ENCODE measurements around the gene OR1K1.
"Not testable (repeated sequence)": the region's sequence is repeated elsewhere in the genome, so short reads cannot be mapped to it uniquely, and the experiment has no call there.

Gene OR1K1

DNA sequence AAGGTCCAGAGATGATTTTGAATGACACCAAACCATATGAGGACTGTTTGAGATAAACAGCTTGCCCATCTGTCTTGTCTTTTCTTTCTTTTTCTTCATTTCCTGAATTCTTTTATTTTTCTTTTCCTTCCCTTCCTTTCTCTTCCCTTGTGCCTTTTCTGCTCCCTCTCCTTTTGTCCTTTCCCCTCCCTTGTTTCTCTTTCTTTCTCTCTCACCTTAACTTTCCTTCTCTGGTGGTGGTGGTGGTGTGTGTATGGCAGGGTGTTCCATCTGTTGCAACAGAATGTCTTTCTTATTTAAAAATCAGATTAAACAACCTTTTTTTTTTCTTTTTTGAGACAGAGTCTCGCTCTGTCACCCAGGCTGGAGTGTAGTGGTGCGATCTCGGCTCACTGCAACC is 32.3 kb downstream of the OR1K1 start:
- H3K4me3 ChIP-seq (ENCODE audit: low read depth, low read length): no peak overlapping the region
- no peak for DNase-seq (ENCODE audit: low read depth)
- in situ Hi-C loops (cut with HindIII; ENCODE audit: low sequenced_read_pairs): no loop called here
- TF ChIP-seq, protein P1, sequence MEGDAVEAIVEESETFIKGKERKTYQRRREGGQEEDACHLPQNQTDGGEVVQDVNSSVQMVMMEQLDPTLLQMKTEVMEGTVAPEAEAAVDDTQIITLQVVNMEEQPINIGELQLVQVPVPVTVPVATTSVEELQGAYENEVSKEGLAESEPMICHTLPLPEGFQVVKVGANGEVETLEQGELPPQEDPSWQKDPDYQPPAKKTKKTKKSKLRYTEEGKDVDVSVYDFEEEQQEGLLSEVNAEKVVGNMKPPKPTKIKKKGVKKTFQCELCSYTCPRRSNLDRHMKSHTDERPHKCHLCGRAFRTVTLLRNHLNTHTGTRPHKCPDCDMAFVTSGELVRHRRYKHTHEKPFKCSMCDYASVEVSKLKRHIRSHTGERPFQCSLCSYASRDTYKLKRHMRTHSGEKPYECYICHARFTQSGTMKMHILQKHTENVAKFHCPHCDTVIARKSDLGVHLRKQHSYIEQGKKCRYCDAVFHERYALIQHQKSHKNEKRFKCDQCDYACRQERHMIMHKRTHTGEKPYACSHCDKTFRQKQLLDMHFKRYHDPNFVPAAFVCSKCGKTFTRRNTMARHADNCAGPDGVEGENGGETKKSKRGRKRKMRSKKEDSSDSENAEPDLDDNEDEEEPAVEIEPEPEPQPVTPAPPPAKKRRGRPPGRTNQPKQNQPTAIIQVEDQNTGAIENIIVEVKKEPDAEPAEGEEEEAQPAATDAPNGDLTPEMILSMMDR (IDR thresholded peaks at IDR 0.05; ENCODE audit: low read depth, low read length, missing control alignments): no peak

DNA sequence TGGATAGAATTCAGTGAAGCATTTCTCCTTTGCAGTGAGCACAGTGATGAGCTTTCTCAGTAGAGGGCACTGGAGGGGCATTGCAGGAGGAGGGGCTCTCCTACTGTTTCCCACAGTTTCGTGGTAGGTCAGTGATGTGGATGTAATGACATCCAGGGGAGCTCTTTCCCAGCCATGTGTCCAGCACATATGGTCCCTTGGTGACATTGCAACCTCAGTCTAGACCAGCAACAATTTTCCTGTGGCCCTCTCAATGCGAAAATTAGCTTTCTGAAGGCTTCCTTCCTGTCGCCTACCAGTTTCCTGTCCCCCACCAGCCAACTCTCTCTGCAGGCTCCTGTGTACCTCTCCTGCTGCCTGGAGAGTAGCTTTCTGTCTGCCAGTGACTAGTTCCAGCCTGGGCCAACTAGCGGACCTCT is 35.4 kb downstream of the OR1K1 start:
- DNase-seq (ENCODE audit: low read depth): no peak
- no peak overlapping the region for H3K4me3 ChIP-seq (ENCODE audit: low read depth, low read length)
- in situ Hi-C loops (cut with HindIII; ENCODE audit: low sequenced_read_pairs): no loop called here
- TF ChIP-seq, protein P1 (IDR thresholded peaks at IDR 0.05; ENCODE audit: low read depth, low read length, missing control alignments): peak; percentile 12

DNA sequence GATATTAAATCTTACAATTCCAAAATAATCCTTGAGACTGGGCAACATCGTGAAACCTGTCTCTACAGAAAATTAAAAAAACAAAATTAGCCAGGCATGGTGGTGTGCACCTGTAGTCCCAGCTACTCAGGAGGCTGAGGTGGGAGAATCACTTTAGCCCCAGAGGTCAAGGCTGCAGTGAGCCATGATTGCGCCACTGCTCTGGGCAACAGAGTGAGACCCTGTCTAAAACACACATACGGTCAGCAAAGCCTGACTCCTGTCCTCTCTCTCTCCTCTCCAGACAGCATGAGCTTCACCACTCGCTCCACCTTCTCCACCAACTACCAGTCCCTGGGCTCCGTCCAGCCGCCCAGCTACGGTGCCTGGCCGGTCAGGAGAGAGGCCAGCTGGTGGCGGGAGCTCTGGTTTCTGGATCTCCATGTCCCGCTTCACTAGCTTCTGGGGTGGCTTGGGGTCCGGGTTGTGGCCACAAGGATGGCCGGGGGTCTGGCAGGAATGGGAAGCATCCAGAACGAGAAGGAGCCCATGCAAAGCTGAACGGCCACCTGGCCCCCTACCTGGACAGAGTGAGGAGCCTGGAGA is 37.4 kb downstream of the OR1K1 start:
- no peak for DNase-seq (ENCODE audit: low read depth)
- TF ChIP-seq, protein P1 (IDR thresholded peaks at IDR 0.05; ENCODE audit: low read depth, low read length, missing control alignments): no peak
- no peak overlapping the region for H3K4me3 ChIP-seq (ENCODE audit: low read depth, low read length)
- in situ Hi-C loops (cut with HindIII; ENCODE audit: low sequenced_read_pairs): no loop called here

DNA sequence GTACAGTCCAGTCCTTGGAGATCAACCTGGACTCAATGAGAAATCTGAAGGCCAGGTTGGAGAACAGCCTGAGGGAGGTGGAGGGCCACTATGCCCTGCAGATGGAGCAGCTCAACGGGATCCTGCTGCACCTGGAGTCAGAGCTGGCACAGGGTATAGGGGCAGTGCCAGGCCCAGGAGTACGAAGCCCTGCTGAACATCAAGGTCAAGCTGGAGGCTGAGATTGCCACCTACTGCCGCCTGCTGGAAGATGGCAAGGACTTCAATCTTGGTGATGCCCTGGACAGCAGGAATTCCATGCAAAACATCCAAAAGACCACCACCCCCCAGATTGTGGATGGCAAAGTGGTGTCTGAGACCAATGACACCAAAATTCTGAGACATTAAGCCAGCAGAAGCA is 38.5 kb downstream of the OR1K1 start:
- H3K4me3 ChIP-seq (ENCODE audit: low read depth, low read length); DNase-seq (ENCODE audit: low read depth); in situ Hi-C loops (cut with HindIII; ENCODE audit: low sequenced_read_pairs): not testable (repeated sequence)

DNA sequence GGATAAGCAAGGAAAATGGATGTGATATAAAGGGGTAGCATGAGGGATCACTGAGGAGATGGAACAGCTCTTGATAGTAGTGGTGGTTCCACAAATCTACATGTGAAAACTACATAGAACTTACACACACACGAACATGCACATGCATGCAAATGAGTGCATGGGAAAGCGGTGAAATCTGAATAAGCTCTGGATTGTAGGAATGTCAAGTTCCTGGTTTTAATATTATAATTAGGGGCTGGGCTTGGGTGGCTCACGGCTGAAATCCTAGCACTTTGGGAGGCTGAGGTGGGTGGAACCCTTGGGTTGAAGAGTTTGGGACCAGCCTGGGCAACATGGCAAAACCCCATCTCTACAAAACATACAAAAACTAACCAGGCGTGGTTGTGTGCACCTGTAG is 41.6 kb downstream of the OR1K1 start:
- no peak for DNase-seq (ENCODE audit: low read depth)
- in situ Hi-C loops (cut with HindIII; ENCODE audit: low sequenced_read_pairs): no loop called here
- H3K4me3 ChIP-seq (ENCODE audit: low read depth, low read length): no peak overlapping the region
- TF ChIP-seq, protein P1 (IDR thresholded peaks at IDR 0.05; ENCODE audit: low read depth, low read length, missing control alignments): no peak

DNA sequence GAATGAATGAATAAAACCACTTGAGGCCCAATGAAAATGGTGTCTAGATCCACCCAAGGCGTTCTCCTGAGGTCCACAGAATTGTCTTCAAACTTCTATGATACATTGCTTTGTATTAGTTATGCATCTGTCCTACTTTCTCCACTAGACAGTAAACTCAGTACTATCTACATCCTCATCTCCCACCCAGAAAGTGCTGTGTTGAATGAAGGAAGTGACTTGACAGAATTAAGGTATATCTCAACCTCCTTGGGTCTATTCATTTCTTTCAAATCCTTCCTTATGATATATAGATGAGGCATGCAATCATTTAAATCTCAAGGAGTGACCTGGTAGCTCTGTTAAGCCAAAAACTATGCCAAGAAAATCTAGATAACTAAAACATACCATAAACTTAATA is 44.2 kb downstream of the OR1K1 start:
- TF ChIP-seq, protein P1 (IDR thresholded peaks at IDR 0.05; ENCODE audit: low read depth, low read length, missing control alignments): no peak
- no peak for DNase-seq (ENCODE audit: low read depth)
- H3K4me3 ChIP-seq (ENCODE audit: low read depth, low read length): no peak overlapping the region
- in situ Hi-C loops (cut with HindIII; ENCODE audit: low sequenced_read_pairs): no loop called here

DNA sequence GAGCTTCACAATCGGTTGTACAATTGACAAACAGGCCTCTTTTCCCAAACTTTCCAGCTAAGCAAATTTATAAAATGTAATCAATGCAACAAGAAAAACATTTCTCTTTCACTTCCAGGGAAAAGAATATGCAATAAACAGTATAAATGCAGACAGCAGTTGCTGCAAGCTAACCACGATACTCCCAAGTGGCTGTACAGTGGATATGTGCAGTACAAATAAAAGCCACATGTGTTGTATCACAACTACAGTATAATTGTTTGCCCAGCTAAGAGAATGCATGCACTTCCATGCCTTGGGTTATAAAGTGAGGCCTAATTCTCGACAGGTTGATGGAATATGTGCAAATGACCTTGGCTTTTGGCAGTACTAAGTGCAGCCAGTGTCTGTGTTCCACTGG is 45.2 kb downstream of the OR1K1 start:
- TF ChIP-seq, protein P1 (IDR thresholded peaks at IDR 0.05; ENCODE audit: low read depth, low read length, missing control alignments): no peak
- DNase-seq (ENCODE audit: low read depth): no peak
- in situ Hi-C loops (cut with HindIII; ENCODE audit: low sequenced_read_pairs): no loop called here
- H3K4me3 ChIP-seq (ENCODE audit: low read depth, low read length): no peak overlapping the region
